IMR-90 (cell line): ENCODE results near the gene FCRL2.

Experiments
- MAFK ChIP-seq: IDR thresholded peaks from 2 replicates; pipeline ENCODE4 v1.6.1; 2012; ENCODE audit warnings: low read depth, low read length, improper control_type of control experiment
- MAZ ChIP-seq: IDR thresholded peaks from 2 replicates; pipeline ENCODE4 v1.6.1; 2012; ENCODE audit warnings: low read depth, mild to moderate bottlenecking, low read length, improper control_type of control experiment, moderate library complexity, borderline replicate concordance
- NFE2L2 ChIP-seq: fragments of 150-350 bp; IDR thresholded peaks from 2 replicates; pipeline ENCODE4 v1.6.1; 2016; ENCODE audit warnings: low read depth, mild to moderate bottlenecking, low read length
- POLR2A ChIP-seq: IDR thresholded peaks from 2 replicates; pipeline ENCODE4 v1.6.1; 2012; ENCODE audit warnings: mild to moderate bottlenecking, low read depth, low read length
- RAD21 ChIP-seq: IDR thresholded peaks from 2 replicates; pipeline ENCODE4 v1.6.1; 2012; ENCODE audit warnings: low read length, improper control_type of control experiment
- RFX5 ChIP-seq: IDR thresholded peaks from 2 replicates; pipeline ENCODE4 v1.8.0; 2012; ENCODE audit warnings: low read depth, mild to moderate bottlenecking, low read length, moderate library complexity
- TF ChIP-seq, protein P1 (sequence below): conservative IDR thresholded peaks from 2 replicates; pipeline ENCODE4 v1.5.1; 2012; ENCODE audit warnings: mild to moderate bottlenecking, low read depth, low read length, improper control_type of control experiment
- TF ChIP-seq, protein P2 (sequence below): fragments of 150-350 bp; IDR thresholded peaks from 2 replicates; pipeline ENCODE4 v1.6.1; 2017; ENCODE audit warnings: mild to moderate bottlenecking, antibody characterized with exemption, low read length, low read depth
- TF ChIP-seq, protein P3 (sequence below): fragments of 150-350 bp; IDR thresholded peaks from 2 replicates; pipeline ENCODE4 v1.6.1; 2016; ENCODE audit warnings: low read depth, mild to moderate bottlenecking, low read length, moderate library complexity, borderline replicate concordance

DNA sequence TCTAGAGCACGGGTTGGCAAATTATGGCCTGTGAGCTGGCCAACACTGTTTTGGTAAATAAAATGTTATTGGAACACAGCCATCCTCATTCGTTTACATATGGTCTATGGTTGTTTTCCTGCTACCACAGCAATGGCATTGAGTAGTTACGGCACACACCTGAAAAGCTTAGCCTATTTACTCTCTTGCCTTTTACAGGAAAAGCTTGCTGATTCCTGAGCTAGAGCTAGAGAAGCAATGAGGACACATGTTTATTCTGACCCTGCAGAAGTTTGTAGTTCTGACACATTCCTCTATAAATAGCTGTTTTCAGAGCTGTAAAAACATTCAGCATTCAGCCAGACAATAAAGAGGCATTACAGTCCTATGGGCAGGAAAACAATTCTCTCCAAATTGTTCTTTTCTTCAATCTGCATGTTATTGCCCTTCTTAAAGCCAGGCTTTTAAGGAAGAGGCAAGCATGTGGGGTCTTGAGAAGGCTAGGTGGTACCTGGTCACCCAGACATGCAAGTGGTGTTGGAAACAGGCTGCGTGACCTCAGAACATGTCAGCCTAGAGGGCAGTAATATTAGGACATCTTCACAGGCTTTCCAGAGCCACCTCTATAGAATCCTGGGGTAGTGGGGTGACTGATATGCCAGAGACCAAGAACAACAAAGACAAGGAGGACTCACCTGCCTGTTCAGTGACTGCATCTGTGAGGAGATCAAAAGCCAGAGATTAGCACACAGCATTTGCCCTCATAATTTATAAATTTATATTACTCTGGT lies 1.6 kb downstream of the FCRL2 start:
- no peak for TF ChIP-seq POLR2A
- TF ChIP-seq, protein P1, sequence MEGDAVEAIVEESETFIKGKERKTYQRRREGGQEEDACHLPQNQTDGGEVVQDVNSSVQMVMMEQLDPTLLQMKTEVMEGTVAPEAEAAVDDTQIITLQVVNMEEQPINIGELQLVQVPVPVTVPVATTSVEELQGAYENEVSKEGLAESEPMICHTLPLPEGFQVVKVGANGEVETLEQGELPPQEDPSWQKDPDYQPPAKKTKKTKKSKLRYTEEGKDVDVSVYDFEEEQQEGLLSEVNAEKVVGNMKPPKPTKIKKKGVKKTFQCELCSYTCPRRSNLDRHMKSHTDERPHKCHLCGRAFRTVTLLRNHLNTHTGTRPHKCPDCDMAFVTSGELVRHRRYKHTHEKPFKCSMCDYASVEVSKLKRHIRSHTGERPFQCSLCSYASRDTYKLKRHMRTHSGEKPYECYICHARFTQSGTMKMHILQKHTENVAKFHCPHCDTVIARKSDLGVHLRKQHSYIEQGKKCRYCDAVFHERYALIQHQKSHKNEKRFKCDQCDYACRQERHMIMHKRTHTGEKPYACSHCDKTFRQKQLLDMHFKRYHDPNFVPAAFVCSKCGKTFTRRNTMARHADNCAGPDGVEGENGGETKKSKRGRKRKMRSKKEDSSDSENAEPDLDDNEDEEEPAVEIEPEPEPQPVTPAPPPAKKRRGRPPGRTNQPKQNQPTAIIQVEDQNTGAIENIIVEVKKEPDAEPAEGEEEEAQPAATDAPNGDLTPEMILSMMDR, result no peak
- TF ChIP-seq, protein P2, sequence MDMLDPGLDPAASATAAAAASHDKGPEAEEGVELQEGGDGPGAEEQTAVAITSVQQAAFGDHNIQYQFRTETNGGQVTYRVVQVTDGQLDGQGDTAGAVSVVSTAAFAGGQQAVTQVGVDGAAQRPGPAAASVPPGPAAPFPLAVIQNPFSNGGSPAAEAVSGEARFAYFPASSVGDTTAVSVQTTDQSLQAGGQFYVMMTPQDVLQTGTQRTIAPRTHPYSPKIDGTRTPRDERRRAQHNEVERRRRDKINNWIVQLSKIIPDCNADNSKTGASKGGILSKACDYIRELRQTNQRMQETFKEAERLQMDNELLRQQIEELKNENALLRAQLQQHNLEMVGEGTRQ, result no peak
- TF ChIP-seq MAZ, result no peak
- TF ChIP-seq RFX5, result no peak
- no peak for TF ChIP-seq RAD21
- TF ChIP-seq NFE2L2, result no peak
- no peak for TF ChIP-seq MAFK
- TF ChIP-seq, protein P3, sequence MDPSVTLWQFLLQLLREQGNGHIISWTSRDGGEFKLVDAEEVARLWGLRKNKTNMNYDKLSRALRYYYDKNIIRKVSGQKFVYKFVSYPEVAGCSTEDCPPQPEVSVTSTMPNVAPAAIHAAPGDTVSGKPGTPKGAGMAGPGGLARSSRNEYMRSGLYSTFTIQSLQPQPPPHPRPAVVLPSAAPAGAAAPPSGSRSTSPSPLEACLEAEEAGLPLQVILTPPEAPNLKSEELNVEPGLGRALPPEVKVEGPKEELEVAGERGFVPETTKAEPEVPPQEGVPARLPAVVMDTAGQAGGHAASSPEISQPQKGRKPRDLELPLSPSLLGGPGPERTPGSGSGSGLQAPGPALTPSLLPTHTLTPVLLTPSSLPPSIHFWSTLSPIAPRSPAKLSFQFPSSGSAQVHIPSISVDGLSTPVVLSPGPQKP, result no peak
